GM19452 (cell line): ENCODE data around the gene NELFCD.
"Not testable (repeated sequence)": the region's sequence is repeated elsewhere in the genome, so short reads cannot be mapped to it uniquely, and the experiment has no call there.

Experiments used
- ATAC-seq: cut with Tn5 transposase; IDR thresholded peaks from one replicate; pipeline ENCODE4 v1.9.1; 2021; ENCODE audit not compliant: unreplicated experiment

NELFCD gene

GRCh38 chr20:59007665-59008511, 26.8 kb downstream of the NELFCD start:
- peak; percentile 33 for ATAC-seq

GRCh38 chr20:59008715-59009336, 27.8 kb downstream of the NELFCD start:
- no peak for ATAC-seq

- ATAC-seq: no peak
Observed at GRCh38 chr20:59010321-59010994, 29.4 kb downstream of the NELFCD start.

- no peak for ATAC-seq
Observed at GRCh38 chr20:59010995-59011873, 30.2 kb downstream of the NELFCD start.

GRCh38 chr20:59011874-59012157, 30.8 kb downstream of the NELFCD start:
- not testable (repeated sequence) for ATAC-seq

- no peak for ATAC-seq
Observed at GRCh38 chr20:59013031-59013951, 32.2 kb downstream of the NELFCD start.

GRCh38 chr20:59013959-59014608, 33.0 kb downstream of the NELFCD start:
- ATAC-seq: no peak

- no peak for ATAC-seq
Observed at GRCh38 chr20:59014680-59015389, 33.8 kb downstream of the NELFCD start.

- ATAC-seq: no peak
Observed at GRCh38 chr20:59015411-59015810, 34.4 kb downstream of the NELFCD start.

- no peak for ATAC-seq
Observed at GRCh38 chr20:59015812-59016711, 35.0 kb downstream of the NELFCD start.

GRCh38 chr20:59016795-59017492, 35.9 kb downstream of the NELFCD start:
- no peak for ATAC-seq

GRCh38 chr20:59017493-59018231, 36.6 kb downstream of the NELFCD start:
- ATAC-seq: no peak

GRCh38 chr20:59018817-59019216, 37.8 kb downstream of the NELFCD start:
- ATAC-seq: no peak

- no peak for ATAC-seq
Observed at GRCh38 chr20:59019217-59019616, 38.2 kb downstream of the NELFCD start, which contains the start of gene TUBB1. Gene TUBB1, plus strand, starts transcription at chr20:59019429. Its CDS starts 94 bp downstream, at chr20:59019523.

- no peak for ATAC-seq
Observed at GRCh38 chr20:59020938-59021551, 40.0 kb downstream of the NELFCD start.

- no peak for ATAC-seq
Observed at GRCh38 chr20:59022754-59023153, 41.7 kb downstream of the NELFCD start.
